ENCODE results near the gene NBPF15.
A peak's percentile ranks its signal among the peaks of the same experiment; 100 is the strongest.
"Not testable (repeated sequence)": the region's sequence is repeated elsewhere in the genome, so short reads cannot be mapped to it uniquely, and the experiment has no call there.

The NBPF15 gene, protein sequence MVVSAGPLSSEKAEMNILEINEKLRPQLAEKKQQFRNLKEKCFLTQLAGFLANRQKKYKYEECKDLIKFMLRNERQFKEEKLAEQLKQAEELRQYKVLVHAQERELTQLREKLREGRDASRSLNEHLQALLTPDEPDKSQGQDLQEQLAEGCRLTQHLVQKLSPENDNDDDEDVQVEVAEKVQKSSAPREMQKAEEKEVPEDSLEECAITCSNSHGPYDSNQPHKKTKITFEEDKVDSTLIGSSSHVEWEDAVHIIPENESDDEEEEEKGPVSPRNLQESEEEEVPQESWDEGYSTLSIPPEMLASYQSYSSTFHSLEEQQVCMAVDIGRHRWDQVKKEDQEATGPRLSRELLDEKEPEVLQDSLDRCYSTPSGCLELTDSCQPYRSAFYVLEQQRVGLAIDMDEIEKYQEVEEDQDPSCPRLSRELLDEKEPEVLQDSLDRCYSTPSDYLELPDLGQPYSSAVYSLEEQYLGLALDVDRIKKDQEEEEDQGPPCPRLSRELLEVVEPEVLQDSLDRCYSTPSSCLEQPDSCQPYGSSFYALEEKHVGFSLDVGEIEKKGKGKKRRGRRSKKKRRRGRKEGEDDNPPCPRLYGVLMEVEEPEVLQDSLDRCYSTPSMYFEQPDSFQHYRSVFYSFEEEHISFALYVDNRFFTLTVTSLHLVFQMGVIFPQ

DNA sequence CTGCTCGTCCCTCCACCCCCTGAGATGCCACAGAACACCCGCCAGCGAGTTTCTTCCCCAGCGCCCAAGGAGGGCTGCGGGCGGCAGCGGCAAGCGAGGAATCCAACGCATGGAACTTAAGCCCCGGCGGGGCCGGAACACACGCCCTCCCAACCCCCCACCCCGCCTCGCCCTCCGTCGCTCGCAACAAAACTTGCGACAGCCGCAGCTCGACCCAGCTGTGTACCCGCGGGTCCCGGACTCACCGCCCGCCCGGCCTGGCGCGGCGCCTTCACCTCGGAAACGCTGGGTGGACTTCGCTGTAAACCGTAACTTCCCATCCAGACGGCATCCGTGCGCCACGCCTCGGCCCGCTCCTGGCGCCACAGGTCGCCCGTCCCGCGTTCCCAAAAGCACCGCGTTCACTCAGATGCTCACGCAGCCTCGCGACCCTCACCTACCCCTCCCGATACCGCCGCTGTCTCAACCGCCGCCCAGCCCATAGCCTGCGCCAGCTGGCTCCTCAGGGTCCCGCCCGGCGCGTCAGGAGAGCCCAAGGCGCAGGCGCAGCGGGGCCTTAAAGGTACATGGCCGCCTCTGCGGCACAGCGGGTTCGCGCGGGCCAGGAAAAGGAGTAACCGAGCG is at the start of gene NBPF15:
Gene NBPF15 (minus strand): TSS at position 534 of the 624 bp plus-strand sequence. CDS start 21,666 bp downstream, outside the sequence.
- peak; percentile 27 to 58 for DNase-seq (ENCODE audit: low read depth in 2 of 2)

DNA sequence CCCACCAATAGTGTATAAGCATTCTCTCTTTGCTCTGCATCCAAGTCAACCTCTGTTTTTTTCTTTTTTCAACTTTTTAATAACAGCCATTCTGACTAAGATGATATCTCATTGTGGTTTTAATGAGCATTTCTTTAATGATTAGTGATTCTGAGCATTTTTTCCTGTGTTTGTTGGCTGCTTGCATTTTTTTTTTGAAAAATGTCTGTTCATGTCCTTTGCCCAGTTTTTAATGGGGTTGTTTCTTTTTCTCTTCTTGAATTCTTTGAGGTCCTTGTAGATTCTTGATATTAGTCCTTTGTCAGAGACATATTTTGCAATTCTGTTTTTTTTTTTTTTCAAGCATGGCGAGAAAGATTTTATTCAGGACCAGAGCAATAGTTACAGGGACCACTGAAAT is 35.0 kb upstream of the NBPF15 start:
- DNase-seq (ENCODE audit: low read depth in 2 of 2): not testable (repeated sequence)

DNA sequence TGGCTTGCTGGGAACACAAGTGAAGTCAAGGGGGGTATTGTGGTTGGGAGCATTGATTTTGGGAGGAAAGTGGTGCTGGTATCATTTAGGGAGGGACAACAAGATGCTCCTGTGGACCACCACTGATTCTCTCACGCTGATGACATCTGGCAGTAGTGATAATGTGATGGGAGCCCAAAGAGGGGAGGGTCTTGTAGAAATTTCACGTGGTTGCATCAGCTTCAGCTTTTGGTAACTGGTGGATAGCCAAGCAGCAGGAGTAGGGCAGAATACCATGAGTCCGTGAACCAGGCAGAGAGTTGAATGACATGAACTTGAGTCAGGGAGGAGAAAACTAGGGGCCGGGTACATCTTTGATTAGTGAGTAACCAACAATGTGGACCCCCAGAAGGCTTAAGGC is 32.7 kb upstream of the NBPF15 start:
- not testable (repeated sequence) for DNase-seq (ENCODE audit: low read depth in 2 of 2)

DNA sequence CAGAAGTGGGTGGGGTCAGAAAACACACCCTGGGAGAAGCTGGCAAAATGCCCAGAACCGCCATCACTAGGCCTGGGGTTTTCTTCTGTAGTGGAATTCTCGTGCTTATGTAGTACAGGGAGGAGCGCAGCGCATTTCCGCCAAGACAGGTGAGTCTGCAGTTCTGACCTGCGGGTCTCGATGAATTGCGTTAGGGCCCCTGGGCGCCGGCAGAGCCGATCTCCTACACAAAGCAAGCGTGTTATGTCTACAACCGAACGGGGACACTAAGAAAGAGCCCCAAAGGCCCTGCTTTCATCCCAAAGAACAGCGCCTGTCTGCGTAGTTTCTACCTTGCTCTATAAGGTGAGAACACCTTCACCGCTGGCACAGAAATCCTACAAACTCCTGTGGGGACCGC is 28.9 kb upstream of the NBPF15 start:
- not testable (repeated sequence) for DNase-seq (ENCODE audit: low read depth in 2 of 2)

DNA sequence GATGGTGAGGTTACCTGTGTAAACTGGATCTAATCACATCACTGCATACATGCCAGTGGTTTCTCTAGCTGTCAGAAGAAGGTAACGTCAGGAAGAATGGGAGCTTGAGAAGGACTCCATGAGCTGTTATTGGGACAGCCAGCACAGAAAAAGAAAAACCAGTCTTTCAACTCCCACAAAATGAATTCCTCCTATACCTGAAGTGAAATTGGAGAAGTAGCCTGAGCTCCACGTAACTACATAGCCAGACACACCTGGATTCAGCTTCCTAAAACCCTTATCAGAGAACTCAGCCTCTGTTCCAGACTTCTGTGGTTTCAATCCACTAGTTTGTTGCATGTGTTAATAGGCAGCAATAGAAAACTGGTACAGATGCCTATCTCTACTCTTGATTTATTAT is 25.5 kb upstream of the NBPF15 start:
- not testable (repeated sequence) for DNase-seq (ENCODE audit: low read depth in 2 of 2)

DNA sequence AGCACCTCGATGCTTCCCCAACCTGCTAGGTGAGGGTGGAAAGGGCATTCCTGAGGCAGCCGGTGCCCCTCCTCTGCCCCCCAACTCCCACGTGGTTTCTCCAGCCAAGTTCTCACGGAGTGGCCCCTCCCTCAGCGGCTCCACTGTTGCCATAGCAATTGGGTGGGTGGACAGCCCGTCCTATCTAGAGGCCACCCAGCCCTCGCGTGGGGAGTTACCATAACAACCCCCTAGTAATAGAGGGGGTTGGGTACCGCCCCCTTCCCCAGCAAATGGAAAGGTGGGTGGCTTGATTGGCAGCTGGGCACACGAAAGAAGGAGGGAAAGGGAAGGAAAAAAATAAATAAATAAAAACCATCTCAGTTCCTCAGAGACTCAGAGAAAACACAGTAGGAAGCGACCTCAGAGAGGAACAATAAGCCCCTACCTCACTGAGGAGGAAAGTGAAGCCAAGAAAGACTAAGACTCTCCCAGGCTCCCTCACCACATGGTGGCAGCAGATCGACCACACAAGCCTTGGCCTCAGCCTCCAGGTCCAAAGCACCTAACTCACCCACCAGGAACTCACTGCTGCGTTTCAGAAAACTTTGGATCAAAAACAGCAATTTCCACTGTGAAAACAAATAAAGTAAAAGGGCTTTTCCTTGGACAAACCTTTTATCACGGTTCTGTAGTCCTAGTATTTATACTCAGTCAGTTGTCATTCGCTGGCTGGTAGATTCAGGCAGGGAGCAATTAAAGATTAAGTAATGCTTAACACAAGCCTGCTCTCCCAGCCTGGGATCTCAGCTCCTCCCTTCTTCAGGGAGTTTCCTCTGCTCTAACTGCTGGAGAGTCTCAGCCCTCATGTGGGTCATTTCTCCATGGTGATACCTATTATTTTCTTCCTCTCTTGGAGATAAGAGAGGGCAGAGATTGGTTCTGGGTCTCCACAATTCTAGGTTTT is 23.9 kb upstream of the NBPF15 start:
- not testable (repeated sequence) for DNase-seq (ENCODE audit: low read depth in 2 of 2)

DNA sequence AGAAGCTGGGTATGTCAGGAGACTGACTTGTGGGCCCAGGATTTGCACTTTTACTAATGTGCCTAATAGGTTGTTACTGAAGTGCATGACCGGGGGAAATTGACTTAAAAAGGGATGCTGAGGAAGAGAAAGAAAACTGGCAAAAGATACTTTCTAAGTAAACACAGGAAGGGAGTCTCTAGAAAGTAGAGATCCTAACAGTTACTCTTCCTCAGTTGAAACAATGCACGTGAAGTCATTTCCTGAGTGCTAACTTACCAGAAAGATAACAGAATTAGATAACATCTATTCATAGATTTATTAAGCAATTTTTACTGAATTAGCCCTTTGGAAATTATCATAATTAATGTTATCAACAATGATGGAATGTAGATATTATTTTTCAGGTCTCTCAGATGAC is 12.4 kb upstream of the NBPF15 start:
- DNase-seq (ENCODE audit: low read depth in 2 of 2): not testable (repeated sequence)

DNA sequence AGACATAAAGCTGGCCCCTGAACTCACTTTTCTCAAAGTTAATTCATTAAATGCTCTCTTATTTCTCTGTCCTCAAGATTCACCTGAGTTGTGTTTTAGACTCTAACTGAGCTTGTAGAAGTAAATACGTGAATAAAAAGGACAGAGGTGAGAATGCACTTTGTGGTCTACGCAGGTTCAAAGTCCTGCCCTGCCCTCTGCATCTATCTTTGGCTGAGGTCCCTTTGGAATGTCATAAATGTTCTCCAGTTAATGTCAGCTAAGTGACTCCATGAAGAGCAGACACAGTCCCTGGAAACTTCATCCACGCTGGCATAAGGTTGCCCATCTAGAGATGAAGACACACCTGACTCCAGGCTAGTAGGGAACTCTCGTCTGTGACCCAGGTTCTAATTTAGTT is 10.0 kb upstream of the NBPF15 start:
- not testable (repeated sequence) for DNase-seq (ENCODE audit: low read depth in 2 of 2)

DNA sequence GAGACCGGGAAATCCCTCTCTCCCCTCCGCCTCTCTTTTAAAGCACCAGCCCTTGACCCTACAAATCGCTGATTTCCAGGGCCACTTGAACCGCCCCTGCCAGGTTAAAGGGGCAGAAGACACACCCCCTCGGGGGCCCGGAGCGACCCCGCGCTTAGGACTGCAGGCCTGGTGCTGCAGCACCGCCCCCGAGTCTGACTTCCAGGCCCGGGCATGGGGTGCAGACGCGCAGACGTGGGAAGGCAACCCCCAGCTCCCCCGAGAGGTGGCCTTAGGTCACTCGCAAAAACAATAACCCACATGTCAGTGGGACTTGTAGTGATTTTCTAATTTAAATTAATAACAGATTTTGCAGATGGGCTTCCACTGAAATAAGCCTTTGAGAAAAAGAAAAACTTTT is 309 bp upstream of the NBPF15 start:
- not testable (repeated sequence) for DNase-seq (ENCODE audit: low read depth in 2 of 2)

DNA sequence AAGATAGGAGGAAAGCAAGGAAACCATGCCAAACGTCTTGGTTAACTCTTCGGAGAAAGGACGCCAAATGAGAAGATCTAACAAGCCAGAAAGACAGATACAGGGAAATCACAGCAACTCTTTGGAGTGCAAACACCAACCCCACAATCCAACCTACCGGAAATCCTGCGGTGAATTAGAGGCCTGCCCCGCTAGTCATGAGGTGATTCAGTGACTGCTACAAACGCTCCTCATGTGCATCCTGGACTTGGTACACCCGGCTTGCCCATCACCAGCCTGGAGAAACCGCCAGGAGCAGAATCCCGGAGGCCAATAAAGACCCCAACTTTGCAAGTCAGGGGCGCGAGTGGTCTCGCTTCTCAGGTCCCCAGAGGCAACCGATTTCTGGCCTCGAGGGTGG is 783 bp downstream of the NBPF15 start:
- DNase-seq (ENCODE audit: low read depth in 2 of 2): not testable (repeated sequence)

DNA sequence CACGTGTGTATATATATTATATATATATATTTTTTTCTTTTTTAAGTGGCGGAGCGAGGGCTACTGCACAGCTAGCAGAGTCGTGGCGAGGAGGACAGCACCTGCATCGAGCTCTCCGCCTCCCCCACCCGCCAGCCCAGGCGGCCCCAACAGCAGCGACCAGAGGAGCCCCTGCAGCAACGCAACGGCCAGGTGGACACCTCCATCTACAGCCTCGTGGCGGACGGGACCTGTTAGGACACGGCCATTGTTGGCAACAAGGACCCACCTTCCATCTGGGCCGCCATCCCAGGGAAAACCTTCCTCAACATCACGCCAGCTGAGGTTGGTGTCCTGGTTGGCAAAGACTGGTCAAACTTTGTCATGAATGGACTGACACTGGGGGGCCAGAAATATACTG is 19.1 kb downstream of the NBPF15 start:
- DNase-seq (ENCODE audit: low read depth in 2 of 2): not testable (repeated sequence)

DNA sequence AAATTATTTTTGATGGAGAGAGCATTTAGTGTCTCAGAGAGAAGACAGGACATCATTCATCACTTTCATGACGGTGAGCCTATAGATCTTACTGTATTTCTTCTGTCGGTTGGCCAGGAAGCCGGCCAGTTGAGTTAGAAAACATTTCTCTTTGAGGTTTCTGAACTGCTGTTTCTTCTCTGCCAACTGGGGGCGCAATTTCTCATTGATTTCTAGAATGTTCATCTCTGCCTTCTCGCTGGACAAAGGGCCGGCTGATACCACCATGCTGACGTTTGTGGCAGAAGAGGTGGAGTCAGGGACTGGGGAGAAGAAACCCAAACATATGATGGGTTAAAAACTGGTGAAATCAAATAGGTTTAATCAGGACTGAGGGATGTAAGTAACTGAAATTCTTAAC is 21.7 kb downstream of the NBPF15 start:
- not testable (repeated sequence) for DNase-seq (ENCODE audit: low read depth in 2 of 2)

DNA sequence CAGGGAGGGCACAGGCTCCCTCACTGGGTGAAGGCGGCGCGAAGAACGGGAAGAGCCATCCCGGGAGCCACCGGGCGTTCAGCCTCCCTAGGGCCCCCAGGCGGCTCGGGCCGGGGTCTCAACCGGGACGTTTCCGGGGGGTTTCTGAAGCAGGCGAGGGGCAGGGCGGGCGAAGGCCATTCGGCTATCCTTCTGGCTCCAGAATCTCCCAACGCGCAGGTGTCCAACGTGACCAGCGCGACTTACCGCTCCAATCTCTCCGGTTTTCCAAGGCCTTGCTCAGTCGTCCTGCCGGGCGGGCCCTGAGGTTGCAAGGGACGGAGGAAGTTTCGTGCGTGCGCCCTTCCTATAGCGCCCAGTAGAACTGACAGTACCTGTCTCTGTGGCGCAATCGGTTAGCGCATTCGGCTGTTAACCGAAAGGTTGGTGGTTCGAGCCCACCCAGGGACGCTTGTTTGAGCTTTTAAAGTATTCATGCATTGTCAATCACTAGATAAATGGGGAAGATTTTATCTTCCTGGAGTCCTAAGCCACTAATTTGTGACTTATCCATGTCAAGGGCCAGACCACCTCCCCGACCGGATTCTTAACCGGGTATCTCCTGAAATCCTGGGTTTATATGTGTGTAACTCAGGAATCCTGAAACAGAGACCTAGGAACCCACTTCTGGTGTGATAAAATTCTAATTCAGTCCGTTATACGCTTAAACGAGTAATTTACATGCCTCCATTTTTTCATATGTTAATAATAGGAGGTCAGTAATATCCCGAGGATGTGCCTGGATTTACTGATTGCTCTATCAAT is 42.4 kb downstream of the NBPF15 start:
- peak; percentile 42 to 55 for DNase-seq (ENCODE audit: low read depth in 2 of 2)

DNA sequence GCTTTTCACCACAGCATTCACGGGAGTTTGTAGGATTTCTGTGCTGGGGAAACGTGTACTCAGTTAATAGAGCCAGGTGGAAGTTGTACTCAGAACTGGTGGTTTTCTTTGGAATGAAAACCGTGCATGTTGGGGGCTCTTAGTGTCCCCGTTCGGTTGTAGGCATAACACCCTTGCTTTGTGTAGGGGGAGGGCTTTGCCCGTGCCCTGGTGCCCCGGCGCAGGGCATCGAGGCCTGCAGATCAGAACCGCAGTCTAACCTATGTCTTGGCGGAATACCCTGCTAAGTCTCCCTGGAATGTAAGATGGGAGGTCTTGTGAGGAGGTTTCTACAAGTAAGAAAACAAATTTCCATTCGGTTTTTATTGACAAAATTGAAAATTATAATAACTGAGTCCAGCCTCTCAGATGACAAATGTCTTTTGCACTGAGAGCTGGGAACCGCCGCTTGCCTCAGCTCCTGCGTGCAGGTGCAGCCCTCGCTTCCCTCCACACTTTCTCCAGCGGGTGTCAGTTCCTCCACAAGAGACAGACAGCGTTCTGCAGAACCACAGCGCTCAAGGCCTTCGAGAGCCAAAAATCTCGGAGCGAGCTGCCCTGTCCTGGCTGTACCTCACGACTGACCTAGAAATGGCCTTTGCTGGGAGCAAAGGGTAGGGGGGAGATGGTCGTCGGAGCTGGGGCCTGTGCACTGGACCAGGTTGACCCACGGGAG is 47.9 kb downstream of the NBPF15 start:
- DNase-seq (ENCODE audit: low read depth in 2 of 2): not testable (repeated sequence)

DNA sequence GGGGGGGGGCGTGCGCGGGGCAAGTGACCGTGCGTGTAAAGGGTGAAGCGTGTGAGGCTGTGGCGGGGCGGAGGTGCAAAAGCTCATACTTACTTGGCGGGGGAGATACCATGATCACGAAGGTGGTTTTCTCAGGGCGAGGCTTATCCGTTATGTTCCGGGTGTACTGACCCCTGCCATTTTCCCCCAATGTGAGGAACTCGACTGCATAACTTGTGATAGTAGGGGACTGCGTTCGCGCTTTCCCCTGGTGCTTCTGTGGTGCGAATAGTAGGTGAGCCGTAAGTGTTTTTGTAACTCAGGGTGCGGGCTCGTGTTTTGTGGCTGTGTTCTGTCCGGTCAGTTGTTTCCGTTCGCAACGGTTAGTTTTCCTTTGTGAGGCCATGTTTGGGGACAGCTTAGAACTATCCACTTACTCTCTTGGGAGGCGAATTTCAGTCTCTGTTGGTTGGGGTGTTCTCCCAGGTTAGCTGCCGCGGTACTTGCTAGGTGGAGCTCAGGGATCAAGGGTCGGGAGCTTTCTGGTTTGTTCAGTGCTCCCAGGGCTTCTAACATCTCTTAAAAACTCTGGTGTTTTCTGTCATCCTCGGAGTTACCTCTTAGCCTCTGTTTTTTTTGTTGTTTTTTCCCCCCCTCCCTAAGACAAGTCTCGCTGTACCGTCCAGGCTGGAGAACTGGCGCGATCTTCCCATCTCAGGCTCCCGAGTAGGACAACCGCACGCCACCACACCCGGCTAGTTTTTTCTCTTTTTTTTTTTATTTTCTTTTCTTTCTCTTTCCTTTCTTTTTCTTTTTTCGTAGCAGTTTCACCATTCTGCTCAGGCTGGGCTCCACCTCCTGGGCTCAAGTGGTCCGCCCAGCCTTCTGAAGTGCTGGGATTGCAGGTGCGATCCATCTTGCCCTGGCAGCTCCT is 48.7 kb downstream of the NBPF15 start:
- DNase-seq (ENCODE audit: low read depth in 2 of 2): peak; percentile 74 to 84

DNA sequence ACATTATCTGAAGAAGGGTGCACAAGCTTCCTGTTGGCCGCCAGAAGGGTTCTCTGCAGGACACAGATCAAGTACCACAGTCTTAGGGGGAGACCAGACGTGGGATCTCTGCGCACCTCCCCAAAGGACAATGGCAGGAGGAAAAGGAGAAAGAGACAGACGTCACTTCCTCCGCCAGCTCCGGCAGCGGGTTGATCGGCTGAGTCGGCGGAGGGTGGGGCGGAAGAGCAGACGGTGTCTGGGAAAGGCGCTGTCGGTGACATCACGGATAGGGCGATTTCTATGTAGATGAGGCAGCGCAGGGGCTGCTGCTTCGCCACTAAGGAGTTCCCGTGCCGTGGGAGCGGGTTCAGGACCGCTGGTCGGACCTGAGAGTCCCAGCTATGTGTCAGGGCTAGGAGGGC is 49.4 kb downstream of the NBPF15 start:
- DNase-seq (ENCODE audit: low read depth in 2 of 2): peak; percentile 40 to 63

DNA sequence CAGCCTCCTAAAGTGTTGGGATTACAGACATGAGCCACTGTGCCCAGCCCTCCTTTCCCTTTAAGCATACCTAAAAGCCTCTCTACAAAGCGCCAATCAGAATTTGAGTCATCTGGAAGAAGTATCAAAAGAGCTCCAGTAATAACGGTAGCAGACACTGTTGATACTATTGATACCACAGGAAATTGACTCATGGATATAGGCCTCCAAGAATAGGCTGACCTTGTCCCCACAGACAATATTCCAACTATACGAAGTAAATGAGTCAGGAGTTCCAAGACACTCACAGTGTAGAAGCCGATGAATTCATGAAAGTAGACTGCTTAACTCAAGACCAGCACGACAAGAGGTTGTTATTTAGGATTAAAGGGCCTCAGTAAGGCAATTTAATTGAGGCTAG is 58.7 kb downstream of the NBPF15 start:
- not testable (repeated sequence) for DNase-seq (ENCODE audit: low read depth in 2 of 2)

DNA sequence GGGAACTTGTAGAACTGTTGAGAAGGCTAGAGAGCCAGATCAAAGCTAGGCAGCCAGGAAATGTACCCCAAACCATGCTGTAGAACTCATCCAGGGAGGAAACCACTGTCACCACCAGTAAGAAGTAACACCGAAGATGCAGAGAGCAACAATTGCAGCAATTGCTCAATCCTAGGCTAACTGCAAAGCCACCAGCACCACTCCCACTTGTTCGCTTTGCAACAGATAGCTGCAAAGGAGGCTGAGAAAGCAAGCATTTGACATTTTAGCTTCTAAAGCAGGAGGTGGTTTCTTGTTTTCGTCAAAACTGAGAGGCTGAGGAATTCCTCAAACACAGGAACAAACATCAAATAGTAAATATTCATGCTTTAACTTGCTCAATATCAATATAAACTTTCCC is 89.8 kb downstream of the NBPF15 start:
- not testable (repeated sequence) for DNase-seq (ENCODE audit: low read depth in 2 of 2)
